IPS-18a (cell line): Measurements from ENCODE around the gene SH3BP4.

Experiments
- H3K27ac ChIP-seq: one replicate; pipeline ENCODE4 v1.5.1; 2013; ENCODE audit warnings: low read length
- H3K27me3 ChIP-seq: one replicate; pipeline ENCODE4 v1.6.1; 2013; ENCODE audit warnings: mild to moderate bottlenecking, low read length; ENCODE audit not compliant: control insufficient read depth, insufficient read depth
- H3K36me3 ChIP-seq: one replicate; pipeline ENCODE4 v1.6.1; 2013; ENCODE audit warnings: low read depth, low read length; ENCODE audit not compliant: control insufficient read depth
- H3K4me1 ChIP-seq: one replicate; pipeline ENCODE4 v1.6.1; 2013; ENCODE audit warnings: low read depth, low read length; ENCODE audit not compliant: control insufficient read depth
- H3K4me3 ChIP-seq: one replicate; pipeline ENCODE4 v1.5.1; 2013; ENCODE audit warnings: low read length
- H3K9ac ChIP-seq: one replicate; pipeline ENCODE4 v1.6.1; 2013; ENCODE audit warnings: mild to moderate bottlenecking, low read length, moderate library complexity
- H3K9me3 ChIP-seq: one replicate; pipeline ENCODE4 v1.6.1; 2013; ENCODE audit warnings: low read depth, low read length; ENCODE audit not compliant: control insufficient read depth

The SH3BP4 gene

GRCh38 chr2:234991290-234991689 is 39.5 kb downstream of the SH3BP4 start:
- Histone ChIP-seq H3K4me1 (peaks cover 26% of the 10 kb centered on the region), H3K36me3 (no peaks in the 10 kb centered on the region), H3K27me3 (no peaks in the 10 kb centered on the region), H3K4me3 (no peak overlapping the region), H3K9me3 (no peaks in the 10 kb centered on the region), H3K27ac (no peak overlapping the region), H3K9ac (no peak overlapping the region)

GRCh38 chr2:234991793-234992192 is 40.0 kb downstream of the SH3BP4 start:
- peaks cover 31% of the 10 kb centered on the region for H3K4me1 ChIP-seq
- no peak overlapping the region for H3K27ac ChIP-seq
- H3K36me3 ChIP-seq, result no peaks in the 10 kb centered on the region
- H3K9me3 ChIP-seq, result no peaks in the 10 kb centered on the region
- H3K9ac ChIP-seq, result no peak overlapping the region
- H3K4me3 ChIP-seq, result no peak overlapping the region
- H3K27me3 ChIP-seq, result no peaks in the 10 kb centered on the region

GRCh38 chr2:234992196-234992595 is 40.4 kb downstream of the SH3BP4 start:
- no peaks in the 10 kb centered on the region for H3K27me3 ChIP-seq
- no peak overlapping the region for H3K4me3 ChIP-seq
- no peak overlapping the region for H3K27ac ChIP-seq
- no peaks in the 10 kb centered on the region for H3K9me3 ChIP-seq
- H3K4me1 ChIP-seq, result peaks cover 35% of the 10 kb centered on the region
- H3K36me3 ChIP-seq, result no peaks in the 10 kb centered on the region
- H3K9ac ChIP-seq, result no peak overlapping the region

- Histone ChIP-seq H3K27me3 (no peaks in the 10 kb centered on the region), H3K4me3 (no peak overlapping the region), H3K36me3 (no peaks in the 10 kb centered on the region), H3K4me1 (peaks cover 35% of the 10 kb centered on the region), H3K9ac (no peak overlapping the region), H3K27ac (no peak overlapping the region), H3K9me3 (no peaks in the 10 kb centered on the region)
Measured at GRCh38 chr2:234992624-234993349, 41.0 kb downstream of the SH3BP4 start.

- Histone ChIP-seq H3K27ac (no peak overlapping the region), H3K4me1 (peaks cover 35% of the 10 kb centered on the region), H3K36me3 (no peaks in the 10 kb centered on the region), H3K27me3 (no peaks in the 10 kb centered on the region), H3K4me3 (no peak overlapping the region), H3K9me3 (no peaks in the 10 kb centered on the region), H3K9ac (no peak overlapping the region)
Measured at GRCh38 chr2:234993541-234993981, 41.7 kb downstream of the SH3BP4 start.

GRCh38 chr2:234994438-234995321 is 42.9 kb downstream of the SH3BP4 start:
- Histone ChIP-seq H3K27ac (no peak overlapping the region), H3K4me3 (no peak overlapping the region), H3K36me3 (no peaks in the 10 kb centered on the region), H3K9me3 (no peaks in the 10 kb centered on the region), H3K9ac (peak overlapping the region; percentile 7), H3K27me3 (no peaks in the 10 kb centered on the region), H3K4me1 (peaks cover 40% of the 10 kb centered on the region)

- Histone ChIP-seq H3K4me3 (peak overlapping the region; percentile 25), H3K36me3 (no peaks in the 10 kb centered on the region), H3K9me3 (no peaks in the 10 kb centered on the region), H3K27me3 (no peaks in the 10 kb centered on the region), H3K4me1 (peaks cover 40% of the 10 kb centered on the region), H3K27ac (no peak overlapping the region), H3K9ac (no peak overlapping the region)
Measured at GRCh38 chr2:234995332-234996068, 43.7 kb downstream of the SH3BP4 start.

GRCh38 chr2:234996069-234996940 is 44.5 kb downstream of the SH3BP4 start:
- Histone ChIP-seq H3K27ac (peak overlapping the region; percentile 46), H3K9me3 (no peaks in the 10 kb centered on the region), H3K4me3 (peak overlapping the region; percentile 25), H3K36me3 (no peaks in the 10 kb centered on the region), H3K4me1 (peaks cover 40% of the 10 kb centered on the region), H3K27me3 (no peaks in the 10 kb centered on the region), H3K9ac (no peak overlapping the region)

GRCh38 chr2:234996941-234997270 is 45.1 kb downstream of the SH3BP4 start:
- no peak overlapping the region for H3K4me3 ChIP-seq
- H3K27me3 ChIP-seq, result no peaks in the 10 kb centered on the region
- H3K9me3 ChIP-seq, result no peaks in the 10 kb centered on the region
- H3K4me1 ChIP-seq, result peaks cover 40% of the 10 kb centered on the region
- H3K9ac ChIP-seq, result no peak overlapping the region
- H3K36me3 ChIP-seq, result no peaks in the 10 kb centered on the region
- no peak overlapping the region for H3K27ac ChIP-seq

- no peaks in the 10 kb centered on the region for H3K27me3 ChIP-seq
- H3K4me1 ChIP-seq, result peaks cover 40% of the 10 kb centered on the region
- H3K36me3 ChIP-seq, result no peaks in the 10 kb centered on the region
- no peak overlapping the region for H3K27ac ChIP-seq
- no peak overlapping the region for H3K4me3 ChIP-seq
- H3K9me3 ChIP-seq, result no peaks in the 10 kb centered on the region
- H3K9ac ChIP-seq, result no peak overlapping the region
Measured at GRCh38 chr2:234997389-234997788, 45.6 kb downstream of the SH3BP4 start.
